ENCODE data around the gene NAP1L1. TPM values are rescaled to one million over a fixed set of nuclear protein-coding genes. Genes with fewer than 3 reads are reported as not detected.
"Not testable (repeated sequence)": the region's sequence is repeated elsewhere in the genome, so short reads cannot be mapped to it uniquely, and the experiment has no call there.

Gene NAP1L1
- total RNA-seq, 2 experiments from 2014 or later: 534 to 576 TPM

GRCh38 chr12:75996861-75997447 is 87.5 kb downstream of the NAP1L1 start:
- no peaks in the 10 kb centered on the region for H3K9me3 Mint-ChIP-seq
- POLR2A ChIA-PET: no interaction called here
- ATAC-seq (ENCODE audit: low read depth): no peak
- H3K27ac Mint-ChIP-seq: no peak overlapping the region
- H3K4me1 Mint-ChIP-seq: peaks cover 17% of the 10 kb centered on the region
- H3K4me3 Mint-ChIP-seq: no peak overlapping the region
- no peak for DNase-seq
- no peaks in the 10 kb centered on the region for H3K27me3 Mint-ChIP-seq
- H3K36me3 Mint-ChIP-seq: peaks cover under 1% of the 10 kb centered on the region

GRCh38 chr12:75995691-75996090 is 88.8 kb downstream of the NAP1L1 start:
- DNase-seq (no peak), ATAC-seq (ENCODE audit: low read depth) (no peak)
- Mint-ChIP-seq H3K27me3 (no peaks in the 10 kb centered on the region), H3K9me3 (no peaks in the 10 kb centered on the region), H3K4me3 (no peak overlapping the region), H3K27ac (no peak overlapping the region), H3K4me1 (peaks cover 18% of the 10 kb centered on the region), H3K36me3 (peaks cover 2% of the 10 kb centered on the region)
- POLR2A ChIA-PET: no interaction called here

GRCh38 chr12:75994069-75994740 is 90.3 kb downstream of the NAP1L1 start:
- POLR2A ChIA-PET: interaction anchor here (0.7 to 1.3 kb wide), 2 partner anchors 10 to 71 kb away, joined by 3 read pairs; no protein-coding TSS in a partner anchor
- H3K36me3 Mint-ChIP-seq: peaks cover 2% of the 10 kb centered on the region
- H3K4me1 Mint-ChIP-seq: peaks cover 16% of the 10 kb centered on the region
- H3K9me3 Mint-ChIP-seq: peaks cover 8% of the 10 kb centered on the region
- H3K27me3 Mint-ChIP-seq: peaks cover 3% of the 10 kb centered on the region
- DNase-seq (no peak), ATAC-seq (ENCODE audit: low read depth) (peak; percentile 26)
- H3K4me3 Mint-ChIP-seq: no peak overlapping the region
- H3K27ac Mint-ChIP-seq: no peak overlapping the region

GRCh38 chr12:75991753-75992152 is 92.7 kb downstream of the NAP1L1 start:
- peaks cover 13% of the 10 kb centered on the region for H3K4me1 Mint-ChIP-seq
- POLR2A ChIA-PET: no interaction called here

GRCh38 chr12:75990189-75990912 is 94.1 kb downstream of the NAP1L1 start:
- no peak overlapping the region for H3K27ac Mint-ChIP-seq
- peaks cover 17% of the 10 kb centered on the region for H3K4me1 Mint-ChIP-seq
- POLR2A ChIA-PET: interaction anchor here (0.6 kb wide), 1 partner anchor 15 kb away, joined by 4 read pairs; no protein-coding TSS in a partner anchor
- DNase-seq: no peak
- peaks cover 18% of the 10 kb centered on the region for H3K9me3 Mint-ChIP-seq
- H3K4me3 Mint-ChIP-seq: no peak overlapping the region
- H3K36me3 Mint-ChIP-seq: peaks cover 11% of the 10 kb centered on the region
- H3K27me3 Mint-ChIP-seq: peaks cover 3% of the 10 kb centered on the region
- no peak for ATAC-seq (ENCODE audit: low read depth)

More at GRCh38 chr12:75991753-75992152, 92.7 kb downstream of the NAP1L1 start:
- Mint-ChIP-seq H3K9me3 (peaks cover 18% of the 10 kb centered on the region), H3K27me3 (peaks cover 3% of the 10 kb centered on the region), H3K27ac (no peak overlapping the region), H3K36me3 (peaks cover 11% of the 10 kb centered on the region), H3K4me3 (no peak overlapping the region)
- ATAC-seq (ENCODE audit: low read depth): no peak
- DNase-seq: no peak

- H3K27me3 Mint-ChIP-seq; ATAC-seq (ENCODE audit: low read depth); H3K4me3 Mint-ChIP-seq; POLR2A ChIA-PET; H3K27ac Mint-ChIP-seq; DNase-seq: not testable (repeated sequence)
- Mint-ChIP-seq H3K9me3 (peaks cover 18% of the 10 kb centered on the region), H3K36me3 (peaks cover 11% of the 10 kb centered on the region), H3K4me1 (peaks cover 23% of the 10 kb centered on the region)
These were observed 96.8 kb downstream of the NAP1L1 start for GRCh38 chr12:75987709-75988108.

Other genes with a start within 250 kb of the NAP1L1 start
- gene PHLDA1, start 52.9 kb downstream of the NAP1L1 start, total RNA-seq: 1 to 10 TPM; 5.2 to 5.8 TPM